H9 (cell line): ENCODE results near the gene GPR143. TPM values are rescaled to one million over a fixed set of nuclear protein-coding genes. Genes with fewer than 3 reads are reported as not detected.

Experiments used
- DNase-seq: peaks from one replicate; pipeline ENCODE4 v3.0.0-alpha.2; 2017
- H2AFZ ChIP-seq: one replicate; pipeline ENCODE4 v1.6.1; 2013; ENCODE audit warnings: mild to moderate bottlenecking, low read length, control low read depth, moderate library complexity
- H2AK5ac ChIP-seq: 2 replicates; pipeline ENCODE4 v1.6.1; 2013; ENCODE audit warnings: low read length, control low read depth, mixed read lengths; ENCODE audit not compliant: insufficient read length
- H2BK120ac ChIP-seq: one replicate; pipeline ENCODE4 v1.6.1; 2013; ENCODE audit warnings: low read depth, mild to moderate bottlenecking, low read length, control low read depth, inconsistent platforms; ENCODE audit not compliant: poor library complexity, severe bottlenecking
- H2BK12ac ChIP-seq: 2 replicates; pipeline ENCODE4 v1.6.1; 2013; ENCODE audit warnings: low read length, control low read depth, mixed read lengths, low read depth; ENCODE audit not compliant: insufficient read length
- H2BK15ac ChIP-seq: 2 replicates; pipeline ENCODE4 v1.6.1; 2013; ENCODE audit warnings: low read depth, low read length, control low read depth
- H2BK20ac ChIP-seq: one replicate; pipeline ENCODE4 v1.6.1; 2013; ENCODE audit warnings: low read depth, mild to moderate bottlenecking, low read length, control low read depth, inconsistent platforms; ENCODE audit not compliant: poor library complexity, severe bottlenecking
- H2BK5ac ChIP-seq: 2 replicates; pipeline ENCODE4 v1.6.1; 2013; ENCODE audit warnings: low read length, control low read depth, mixed read lengths; ENCODE audit not compliant: insufficient read length
- H3K14ac ChIP-seq: 2 replicates; pipeline ENCODE4 v1.6.1; 2013; ENCODE audit warnings: low read length, control low read depth; ENCODE audit not compliant: insufficient read depth
- H3K18ac ChIP-seq: 2 replicates; pipeline ENCODE4 v1.6.1; 2013; ENCODE audit warnings: low read depth, mild to moderate bottlenecking, mixed read lengths, low read length, control low read depth; ENCODE audit not compliant: insufficient read length
- H3K23ac ChIP-seq: 2 replicates; pipeline ENCODE4 v1.6.1; 2013; ENCODE audit warnings: low read length, control low read depth, mixed read lengths, low read depth; ENCODE audit not compliant: insufficient read length
- H3K23me2 ChIP-seq: 2 replicates; pipeline ENCODE4 v1.6.1; 2013; ENCODE audit warnings: low read depth, mild to moderate bottlenecking, mixed read lengths, low read length, control low read depth; ENCODE audit not compliant: insufficient read length, poor library complexity, severe bottlenecking
- H3K27ac ChIP-seq: 2 replicates; pipeline ENCODE4 v1.5.1; 2013; ENCODE audit warnings: low read length, control low read depth, mixed read lengths, low read depth; ENCODE audit not compliant: insufficient read length
- H3K27me3 ChIP-seq: 2 replicates; pipeline ENCODE4 v1.6.1; 2013; ENCODE audit warnings: low read length, control low read depth, inconsistent platforms; ENCODE audit not compliant: insufficient read depth
- H3K4ac ChIP-seq: 2 replicates; pipeline ENCODE4 v1.6.1; 2013; ENCODE audit warnings: low read depth, mild to moderate bottlenecking, control low read depth, inconsistent platforms, low read length, moderate library complexity
- H3K4me1 ChIP-seq: 2 replicates; pipeline ENCODE4 v1.6.1; 2013; ENCODE audit warnings: low read length, control low read depth, inconsistent platforms; ENCODE audit not compliant: insufficient read depth
- H3K4me2 ChIP-seq: 2 replicates; pipeline ENCODE4 v1.6.1; 2013; ENCODE audit warnings: low read length, control low read depth, mixed read lengths; ENCODE audit not compliant: insufficient read length, insufficient read depth
- H3K56ac ChIP-seq: 2 replicates; pipeline ENCODE4 v1.6.1; 2013; ENCODE audit warnings: low read depth, mild to moderate bottlenecking, mixed read lengths, low read length, control low read depth; ENCODE audit not compliant: insufficient read length
- H3K79me1 ChIP-seq: 2 replicates; pipeline ENCODE4 v1.6.1; 2013; ENCODE audit warnings: low read depth, mild to moderate bottlenecking, moderate library complexity, low read length, control low read depth, inconsistent platforms; ENCODE audit not compliant: insufficient read depth, poor library complexity, severe bottlenecking
- H3K79me2 ChIP-seq: 2 replicates; pipeline ENCODE4 v1.6.1; 2013; ENCODE audit warnings: low read length, control low read depth, inconsistent platforms; ENCODE audit not compliant: insufficient read depth
- H3K9ac ChIP-seq: 2 replicates; pipeline ENCODE4 v1.6.1; 2013; ENCODE audit warnings: low read length, control low read depth, mixed read lengths; ENCODE audit not compliant: insufficient read length; ENCODE audit errors: extremely low read depth
- H3K9me3 ChIP-seq: one replicate; pipeline ENCODE4 v1.6.1; 2013; ENCODE audit warnings: low read depth, low read length, inconsistent platforms; ENCODE audit not compliant: control insufficient read depth
- H3T11ph ChIP-seq: one replicate; pipeline ENCODE4 v1.6.1; 2013; ENCODE audit warnings: mild to moderate bottlenecking, low read length, control low read depth, inconsistent platforms
- H4K20me1 ChIP-seq: one replicate; pipeline ENCODE4 v1.6.1; 2013; ENCODE audit not compliant: control insufficient read depth, insufficient read length, insufficient read depth
- H4K5ac ChIP-seq: 2 replicates; pipeline ENCODE4 v1.6.1; 2013; ENCODE audit warnings: low read depth, mild to moderate bottlenecking, mixed read lengths, low read length, control low read depth; ENCODE audit not compliant: insufficient read length
- H4K8ac ChIP-seq: replicated peaks from 2 replicates; pipeline ENCODE4 v1.6.1; 2013; ENCODE audit warnings: low read length, control low read depth, mixed read lengths, low read depth; ENCODE audit not compliant: insufficient read length
- H4K91ac ChIP-seq: 2 replicates; pipeline ENCODE4 v1.6.1; 2013; ENCODE audit warnings: low read depth, mild to moderate bottlenecking, moderate library complexity, mixed read lengths, low read length, control low read depth; ENCODE audit not compliant: insufficient read length
- H3K27ac Mint-ChIP-seq, 3 experiments: 2 replicates in 2 of 3; 3 replicates in 1 of 3; pipeline ENCODE4 v1.8.0; 2020 to 2021; ENCODE audit warnings: mixed read lengths in 3 of 3, mild to moderate bottlenecking in 1 of 3, moderate library complexity in 1 of 3
- H3K27me3 Mint-ChIP-seq: 2 replicates; pipeline ENCODE4 v1.8.0; 2021; ENCODE audit warnings: low read depth, mild to moderate bottlenecking, moderate library complexity, mixed read lengths
- H3K36me3 Mint-ChIP-seq, 3 experiments: 2 replicates in 2 of 3; 3 replicates in 1 of 3; pipeline ENCODE4 v1.8.0; 2020 to 2021; ENCODE audit warnings: low read depth in 3 of 3, mixed read lengths in 3 of 3; ENCODE audit not compliant: insufficient read depth in 1 of 3
- H3K4me1 Mint-ChIP-seq, 2 experiments: 2 replicates each; pipeline ENCODE4 v1.8.0; 2020; ENCODE audit warnings: mixed read lengths in 2 of 2
- H3K4me3 Mint-ChIP-seq, 2 experiments: 2 replicates in 1 of 2; 3 replicates in 1 of 2; pipeline ENCODE4 v1.8.0; 2020 to 2021; ENCODE audit warnings: mild to moderate bottlenecking in 2 of 2, mixed read lengths in 2 of 2, moderate library complexity in 1 of 2
- H3K9me3 Mint-ChIP-seq, 2 experiments: 2 replicates in 1 of 2; 3 replicates in 1 of 2; pipeline ENCODE4 v1.8.0; 2020; ENCODE audit warnings: mild to moderate bottlenecking in 2 of 2, mixed read lengths in 2 of 2, moderate library complexity in 1 of 2
- WGBS: extraction: QIAGEN DNeasy Blood & Tissue Kit; methylation state at CpG from one replicate; pipeline ENCODE4 v1.1.7; 2013; ENCODE audit warnings: missing lambda C conversion rate, low lambda C conversion rate, mixed read lengths; ENCODE audit not compliant: insufficient read length; ENCODE audit errors: extremely low coverage; 5-methylcytosine and 5-hydroxymethylcytosine counted together
- total RNA-seq: library from RNA; stranded (reverse); gene quantifications from 2 replicates; pipeline ENCODE4 v1.2.1, GENCODE V29; 2021
- TF ChIP-seq, protein P1 (sequence below): fragments of 200-600 bp; sonication (generic); conservative IDR thresholded peaks from 3 replicates; pipeline ENCODE4 v1.8.0; 2021; ENCODE audit warnings: antibody characterized with exemption, mild to moderate bottlenecking

Gene GPR143
- total RNA-seq, 1 experiment from 2014 or later = 7.1 TPM

GRCh38 chrX:9687899-9688298 is 77.7 kb downstream of the GPR143 start:
- Histone ChIP-seq H2BK15ac (no peak overlapping the region), H3K79me1 (no peaks in the 10 kb centered on the region), H3K4me1 (no peaks in the 10 kb centered on the region), H3K4ac (no peak overlapping the region), H3K9ac (no peak overlapping the region), H3K9me3 (no peaks in the 10 kb centered on the region), H2BK20ac (no peak overlapping the region), H3T11ph (no peak overlapping the region), H4K91ac (no peak overlapping the region), H3K23me2 (no peaks in the 10 kb centered on the region), H3K27ac (no peak overlapping the region), H2AK5ac (no peak overlapping the region), H4K20me1 (no peaks in the 10 kb centered on the region), H2BK120ac (no peak overlapping the region), H3K56ac (no peak overlapping the region), H4K5ac (no peak overlapping the region), H3K4me2 (no peak overlapping the region), H2BK12ac (no peak overlapping the region), H3K27me3 (no peaks in the 10 kb centered on the region), H3K18ac (no peak overlapping the region), H3K14ac (no peak overlapping the region), H2BK5ac (no peak overlapping the region), H4K8ac (no peak overlapping the region), H3K79me2 (no peaks in the 10 kb centered on the region), H3K23ac (no peak overlapping the region), H2AFZ (no peak overlapping the region)
- H3K27me3 Mint-ChIP-seq = peaks cover 5% of the 10 kb centered on the region; the same call in 1 of the 2 replicates
- H3K4me3 Mint-ChIP-seq = no peak overlapping the region
- H3K9me3 Mint-ChIP-seq = peaks cover 0 to 58% of the 10 kb centered on the region in 2 experiments; a peak in 3 of 5 replicates
- no CpG with 5 or more reads among the region's 27 CpGs for WGBS
- no peak for DNase-seq
- peaks cover 34 to 66% (median 56%) of the 10 kb centered on the region in 3 experiments for H3K36me3 Mint-ChIP-seq
- TF ChIP-seq, protein P1, sequence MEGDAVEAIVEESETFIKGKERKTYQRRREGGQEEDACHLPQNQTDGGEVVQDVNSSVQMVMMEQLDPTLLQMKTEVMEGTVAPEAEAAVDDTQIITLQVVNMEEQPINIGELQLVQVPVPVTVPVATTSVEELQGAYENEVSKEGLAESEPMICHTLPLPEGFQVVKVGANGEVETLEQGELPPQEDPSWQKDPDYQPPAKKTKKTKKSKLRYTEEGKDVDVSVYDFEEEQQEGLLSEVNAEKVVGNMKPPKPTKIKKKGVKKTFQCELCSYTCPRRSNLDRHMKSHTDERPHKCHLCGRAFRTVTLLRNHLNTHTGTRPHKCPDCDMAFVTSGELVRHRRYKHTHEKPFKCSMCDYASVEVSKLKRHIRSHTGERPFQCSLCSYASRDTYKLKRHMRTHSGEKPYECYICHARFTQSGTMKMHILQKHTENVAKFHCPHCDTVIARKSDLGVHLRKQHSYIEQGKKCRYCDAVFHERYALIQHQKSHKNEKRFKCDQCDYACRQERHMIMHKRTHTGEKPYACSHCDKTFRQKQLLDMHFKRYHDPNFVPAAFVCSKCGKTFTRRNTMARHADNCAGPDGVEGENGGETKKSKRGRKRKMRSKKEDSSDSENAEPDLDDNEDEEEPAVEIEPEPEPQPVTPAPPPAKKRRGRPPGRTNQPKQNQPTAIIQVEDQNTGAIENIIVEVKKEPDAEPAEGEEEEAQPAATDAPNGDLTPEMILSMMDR = no peak
- no peaks in the 10 kb centered on the region for H3K4me1 Mint-ChIP-seq
- no peak overlapping the region for H3K27ac Mint-ChIP-seq
